HTERT RPE-1 (cell line): Measurements from ENCODE around the gene TNFRSF13B.

Experiments
- in situ Hi-C: fragments of 300-500 bp; cut with MboI; formaldehyde crosslinking; loops from 4 replicates; pipeline ENCODE4 v1.14.3; 2020; ENCODE audit warnings: low sequenced_read_pairs

The TNFRSF13B gene

DNA sequence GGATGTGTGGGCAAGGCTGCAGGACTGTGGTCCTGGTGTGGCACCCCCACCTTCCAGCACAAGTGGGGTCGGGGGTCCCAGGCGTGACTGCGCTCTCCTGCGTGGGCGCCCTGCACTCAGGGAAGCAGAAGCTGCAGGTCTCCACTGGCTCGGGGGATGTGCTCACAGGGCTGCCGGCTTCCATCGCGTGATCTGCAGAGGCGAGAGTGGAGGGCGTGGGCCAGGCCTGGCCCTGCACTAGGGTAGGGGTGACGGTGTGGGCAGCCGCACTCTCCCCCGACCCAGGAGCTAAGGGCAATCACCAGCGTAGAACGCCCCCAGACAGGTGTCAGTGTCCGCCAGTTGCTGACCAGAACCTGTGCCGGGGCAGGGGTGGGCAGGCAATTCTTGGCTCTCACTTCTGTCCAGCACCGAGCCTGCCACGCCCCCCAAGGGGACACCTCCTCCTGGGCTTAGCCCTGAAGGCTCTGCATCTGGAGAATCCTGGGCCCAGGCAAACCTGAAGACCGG lies 32.3 kb downstream of the TNFRSF13B start:
- in situ Hi-C loops = no loop called here

DNA sequence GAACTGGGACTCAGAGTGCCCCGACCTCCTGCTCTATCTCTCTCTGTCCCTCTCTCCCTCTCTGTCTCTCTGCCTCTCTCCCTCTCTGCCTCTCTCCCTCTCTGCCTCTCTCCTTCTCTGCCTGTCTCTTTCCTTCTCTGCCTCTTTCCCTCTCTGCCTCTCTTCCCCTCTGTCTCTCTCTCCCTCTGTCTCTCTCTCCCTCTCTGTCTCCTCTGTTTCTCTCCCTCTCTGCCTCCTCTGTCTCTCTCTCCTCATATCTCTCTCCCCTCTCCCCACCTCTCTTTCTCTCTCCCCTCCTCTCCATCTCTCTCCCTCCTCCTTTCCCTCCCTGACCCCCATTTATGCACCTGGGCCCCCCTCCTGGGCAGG lies 32.7 kb downstream of the TNFRSF13B start:
- in situ Hi-C loops = no loop called here

DNA sequence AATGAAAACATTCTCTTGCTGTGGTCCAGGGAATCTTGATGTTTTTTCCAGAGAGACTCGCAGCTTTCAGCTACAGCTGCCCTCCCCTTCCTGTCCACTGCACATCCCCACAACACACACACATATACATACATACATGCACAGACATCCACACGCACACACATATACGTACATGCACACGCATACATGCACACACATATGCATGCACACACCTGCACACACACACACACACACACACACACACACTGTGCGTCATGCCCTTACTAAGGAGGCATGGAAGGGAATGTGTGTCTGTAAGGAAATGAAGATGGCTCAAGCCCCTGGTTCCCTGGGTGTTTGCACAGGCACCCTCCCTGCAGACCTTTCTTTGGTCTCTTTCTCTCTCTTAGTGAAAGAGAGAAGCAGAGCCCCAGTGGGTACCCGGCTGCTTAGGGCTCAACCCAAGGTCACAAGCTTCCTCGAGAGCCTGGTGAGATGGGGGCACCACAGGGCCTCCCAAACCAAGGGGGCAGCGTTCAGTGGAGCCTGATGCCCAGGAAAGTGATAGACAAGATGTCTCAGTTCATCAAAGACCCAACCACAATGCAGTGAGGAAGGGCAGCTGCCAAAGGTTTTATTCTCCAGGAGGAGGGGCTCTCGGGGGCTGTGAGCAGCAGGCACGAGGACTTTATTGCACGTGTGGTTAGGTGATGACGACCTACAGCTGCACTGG lies 33.3 kb downstream of the TNFRSF13B start:
- in situ Hi-C loops = no loop called here

DNA sequence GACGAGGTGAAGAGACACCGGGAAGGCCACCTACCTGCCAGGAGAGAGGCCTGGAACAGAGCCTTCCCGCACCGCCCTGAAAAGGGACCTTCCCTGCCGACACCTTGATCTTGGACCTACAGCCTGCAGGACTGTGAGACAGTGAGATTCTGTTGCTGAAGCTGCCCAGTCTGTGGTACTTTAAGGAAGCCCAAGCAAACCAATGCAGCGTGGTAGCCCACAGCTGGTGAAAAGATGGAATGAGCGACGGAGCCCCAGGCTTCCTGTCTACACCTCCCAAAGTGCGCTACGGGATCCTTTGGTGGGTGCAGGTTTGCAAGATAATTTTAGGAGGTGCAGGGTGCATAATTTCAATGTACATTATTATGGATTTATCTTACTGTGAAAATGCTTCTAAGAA lies 33.9 kb downstream of the TNFRSF13B start:
- in situ Hi-C loops = no loop called here

DNA sequence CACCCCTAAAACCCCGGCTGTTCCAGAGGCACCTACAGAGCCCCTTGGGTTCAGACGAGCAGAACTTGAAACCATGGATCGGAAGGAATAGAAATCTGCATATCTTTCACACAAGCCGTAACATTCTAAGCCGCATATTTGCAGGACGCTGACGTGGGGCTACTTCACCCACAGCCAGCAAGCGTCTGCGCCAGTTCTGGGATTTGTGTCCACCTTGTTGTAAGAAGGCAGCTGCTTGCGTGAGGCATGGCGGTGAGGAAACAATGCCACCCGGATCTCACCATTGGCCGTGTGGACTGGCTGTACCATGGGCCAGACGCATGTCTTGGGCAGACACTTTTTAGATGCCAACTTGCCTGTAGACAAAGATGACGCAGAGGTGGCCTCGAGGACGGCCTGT lies 34.5 kb downstream of the TNFRSF13B start:
- in situ Hi-C loops = no loop called here

DNA sequence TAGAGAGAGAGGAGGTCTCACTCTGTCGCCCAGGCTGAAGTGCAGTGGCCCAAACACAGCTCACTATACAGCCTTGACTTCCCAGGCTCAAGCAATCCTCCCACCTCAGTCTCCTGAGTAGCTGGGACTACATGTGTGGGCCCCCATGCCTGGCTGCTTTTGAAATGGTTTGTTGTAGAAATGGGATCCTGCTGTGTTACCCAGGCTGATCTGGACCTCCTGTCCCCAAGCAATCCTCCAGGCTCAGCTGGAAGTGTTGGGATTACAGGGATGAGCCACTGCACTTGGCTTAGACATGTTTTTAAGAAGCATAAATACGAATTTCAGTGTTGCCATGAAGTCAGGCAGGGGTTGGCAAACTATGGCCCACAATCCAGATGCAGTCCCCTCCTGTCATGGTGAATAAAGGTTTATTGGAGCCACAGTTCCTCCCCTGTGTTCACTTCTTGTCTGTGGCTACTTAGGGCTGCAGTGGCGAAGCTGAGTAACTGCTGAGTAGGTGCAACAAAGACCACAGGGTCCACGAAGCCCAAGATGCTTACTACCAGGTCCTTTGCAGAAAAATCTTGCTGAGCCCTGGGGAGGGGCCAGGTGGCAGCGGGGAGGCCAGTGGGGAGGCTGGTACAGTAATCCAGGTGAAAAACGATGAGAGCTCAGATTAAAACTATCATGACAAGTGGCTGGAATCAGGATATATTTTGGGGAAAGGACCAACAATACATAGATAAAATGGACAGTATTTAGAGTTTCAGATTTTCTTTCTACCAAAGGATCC lies 35.2 kb downstream of the TNFRSF13B start:
- in situ Hi-C loops = no loop called here

DNA sequence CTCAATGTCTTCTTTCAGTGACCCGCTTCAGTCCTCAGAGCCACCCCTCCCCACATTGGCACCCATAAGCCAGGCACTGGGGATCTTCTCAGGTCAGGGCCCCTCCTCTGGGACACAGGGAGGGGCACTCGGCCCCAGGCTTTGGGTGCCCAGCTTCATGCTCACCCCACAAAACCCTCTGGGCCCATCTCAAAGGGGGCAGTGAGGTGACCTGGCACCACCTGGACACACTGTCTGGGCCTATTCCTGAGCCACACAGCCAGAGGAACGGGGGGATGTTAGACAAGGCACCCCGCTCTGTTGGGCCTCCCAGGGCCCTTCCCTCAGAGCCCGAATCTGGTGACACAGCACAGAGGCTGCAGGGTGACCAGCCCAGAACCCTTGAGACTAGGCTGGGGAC lies 36.1 kb downstream of the TNFRSF13B start:
- in situ Hi-C loops = no loop called here

DNA sequence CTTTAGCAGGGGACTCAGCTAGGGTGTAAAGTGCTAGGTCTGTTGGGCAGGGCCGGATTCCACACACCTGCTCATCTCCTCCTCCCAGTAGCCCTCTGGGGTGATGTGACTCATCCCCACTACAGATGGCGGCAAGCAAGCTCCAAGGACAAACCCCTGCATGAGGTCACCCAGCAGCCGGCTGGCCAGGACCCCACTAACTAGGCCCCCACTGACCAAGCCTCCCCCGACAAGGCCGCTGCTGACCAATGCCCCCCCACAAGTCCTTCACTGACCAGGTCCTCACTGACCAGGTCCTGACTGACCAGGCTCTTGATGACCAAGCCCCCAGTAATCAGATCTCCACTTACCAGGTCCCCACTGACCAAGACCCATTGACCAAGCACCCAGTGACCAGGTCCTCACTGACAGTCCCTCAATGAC lies 36.7 kb downstream of the TNFRSF13B start:
- in situ Hi-C loops = no loop called here

DNA sequence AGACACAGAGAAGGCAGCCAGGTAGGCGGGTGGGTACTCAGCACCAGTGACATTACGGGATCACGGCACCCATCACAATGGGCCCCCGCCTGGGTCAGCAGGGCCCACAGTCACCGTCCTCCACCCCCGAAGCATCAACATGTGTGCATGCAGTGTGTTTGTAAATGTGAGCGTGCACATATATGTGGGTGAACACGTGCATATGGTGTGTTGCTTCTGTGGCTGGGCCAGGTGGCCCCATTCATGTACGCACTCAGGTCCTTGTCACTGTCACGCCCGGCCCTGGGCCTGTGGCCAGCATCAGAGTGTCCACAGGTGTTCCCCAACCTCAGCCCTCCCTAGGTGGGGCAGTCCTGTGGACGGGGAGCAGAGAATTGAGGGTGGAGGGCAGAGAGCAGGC lies 37.1 kb downstream of the TNFRSF13B start:
- in situ Hi-C loops = no loop called here

DNA sequence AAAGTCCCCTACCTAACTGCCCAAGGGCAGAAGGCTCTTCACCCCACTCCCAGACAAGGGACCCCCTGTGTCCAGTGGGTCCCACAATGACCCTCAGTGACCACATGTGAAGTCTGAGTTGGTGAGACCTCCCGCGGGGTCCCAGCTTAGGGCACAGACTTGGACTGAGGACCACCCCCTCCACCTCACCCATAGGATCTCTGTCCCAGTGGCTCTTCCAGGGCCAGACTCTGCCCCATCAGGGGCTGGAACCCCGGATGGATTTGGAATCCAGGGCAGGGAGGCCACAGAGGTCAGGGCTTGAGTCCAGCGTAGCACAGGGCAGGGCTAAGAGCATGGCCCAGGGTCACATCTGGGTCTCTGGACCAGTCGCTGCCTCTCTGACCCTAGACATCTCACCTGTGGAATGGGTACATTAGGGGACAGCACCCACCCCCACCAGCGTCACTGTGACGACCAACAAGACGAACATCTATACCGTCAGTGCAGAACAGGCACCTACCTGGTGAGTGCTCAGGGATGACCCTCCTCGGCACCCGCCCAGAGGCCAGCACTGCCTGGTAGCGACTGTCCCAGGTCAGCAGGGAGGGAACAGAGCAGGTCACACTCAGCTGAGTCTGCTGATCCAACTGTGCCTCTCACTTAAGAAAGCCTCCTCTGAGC lies 37.7 kb downstream of the TNFRSF13B start:
- in situ Hi-C loops = no loop called here

DNA sequence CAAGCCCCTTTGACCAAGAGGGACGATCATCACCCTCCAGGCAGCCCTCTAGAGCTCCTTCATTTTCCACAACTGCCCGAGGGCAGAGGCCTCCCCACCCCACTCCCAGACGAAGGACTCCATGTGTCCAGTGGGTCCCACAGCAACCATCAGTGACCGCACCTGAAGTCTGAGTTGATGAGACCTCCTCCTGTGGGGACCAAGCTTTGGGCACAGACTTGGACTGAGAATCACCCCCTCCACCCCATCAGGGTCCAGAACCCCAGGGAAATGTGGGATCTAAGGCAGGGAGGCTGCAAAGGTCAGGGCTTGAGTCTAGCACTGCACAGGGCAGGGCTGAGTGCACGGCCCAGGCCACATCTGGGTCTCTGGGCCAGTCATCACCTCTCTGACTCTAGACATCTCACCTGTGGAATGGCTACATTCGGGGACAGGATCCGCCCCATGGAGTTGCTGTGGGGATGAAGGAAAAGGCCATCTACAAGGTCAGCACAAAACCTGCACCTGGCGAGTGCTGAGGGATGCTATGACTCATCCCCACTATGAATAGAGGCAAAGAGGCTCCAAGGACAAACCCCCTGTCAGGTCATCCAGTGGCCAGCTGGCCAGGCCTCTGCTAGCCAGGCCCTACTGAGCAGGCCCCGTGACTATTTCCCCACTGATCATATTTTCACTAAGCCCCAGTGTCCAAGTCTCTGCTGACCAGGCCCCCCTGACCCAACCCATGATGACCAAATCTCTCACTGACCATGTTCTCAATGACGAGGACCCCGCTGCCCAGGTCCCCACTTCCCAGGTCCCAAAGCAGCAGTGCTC lies 38.4 kb downstream of the TNFRSF13B start:
- in situ Hi-C loops = no loop called here

DNA sequence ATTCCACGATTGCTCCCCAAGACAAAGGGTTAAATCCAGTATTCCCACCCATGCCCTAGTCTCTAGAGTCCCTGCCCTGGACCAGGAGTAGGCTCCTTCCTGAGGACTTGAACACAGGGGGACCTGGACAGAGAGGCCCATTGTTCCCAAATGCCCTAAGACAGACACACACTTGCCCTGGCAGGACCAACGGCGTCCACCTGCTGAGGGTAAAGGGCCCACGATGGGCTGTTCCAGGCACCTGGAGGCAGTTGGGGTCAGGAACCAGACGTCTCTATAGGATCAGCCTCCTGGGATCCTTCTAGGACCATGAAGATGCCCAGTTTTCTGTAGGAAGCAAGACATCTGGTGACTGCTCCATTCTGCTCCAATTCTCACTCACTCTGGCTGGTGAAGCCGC lies 39.3 kb downstream of the TNFRSF13B start:
- in situ Hi-C loops = no loop called here

DNA sequence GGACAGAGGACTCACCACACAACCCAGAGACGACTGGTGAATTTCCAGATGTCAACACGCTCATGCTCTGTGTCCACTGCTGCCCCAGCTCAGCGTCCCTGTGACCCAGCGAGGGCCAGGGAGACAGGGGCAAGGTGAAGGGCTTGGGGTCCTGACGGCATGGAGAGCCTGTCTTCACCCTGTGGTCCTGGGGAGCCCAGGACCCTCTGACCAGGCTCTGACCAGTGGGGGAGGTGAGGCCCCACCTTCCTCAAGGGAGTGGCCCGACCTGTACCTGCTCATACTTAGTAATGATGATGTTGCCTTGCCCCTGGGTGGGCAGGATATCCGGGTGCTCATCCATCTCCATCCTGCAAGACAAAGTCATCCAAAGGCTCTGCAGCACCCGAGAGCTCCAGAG lies 39.8 kb downstream of the TNFRSF13B start:
- in situ Hi-C loops = no loop called here

DNA sequence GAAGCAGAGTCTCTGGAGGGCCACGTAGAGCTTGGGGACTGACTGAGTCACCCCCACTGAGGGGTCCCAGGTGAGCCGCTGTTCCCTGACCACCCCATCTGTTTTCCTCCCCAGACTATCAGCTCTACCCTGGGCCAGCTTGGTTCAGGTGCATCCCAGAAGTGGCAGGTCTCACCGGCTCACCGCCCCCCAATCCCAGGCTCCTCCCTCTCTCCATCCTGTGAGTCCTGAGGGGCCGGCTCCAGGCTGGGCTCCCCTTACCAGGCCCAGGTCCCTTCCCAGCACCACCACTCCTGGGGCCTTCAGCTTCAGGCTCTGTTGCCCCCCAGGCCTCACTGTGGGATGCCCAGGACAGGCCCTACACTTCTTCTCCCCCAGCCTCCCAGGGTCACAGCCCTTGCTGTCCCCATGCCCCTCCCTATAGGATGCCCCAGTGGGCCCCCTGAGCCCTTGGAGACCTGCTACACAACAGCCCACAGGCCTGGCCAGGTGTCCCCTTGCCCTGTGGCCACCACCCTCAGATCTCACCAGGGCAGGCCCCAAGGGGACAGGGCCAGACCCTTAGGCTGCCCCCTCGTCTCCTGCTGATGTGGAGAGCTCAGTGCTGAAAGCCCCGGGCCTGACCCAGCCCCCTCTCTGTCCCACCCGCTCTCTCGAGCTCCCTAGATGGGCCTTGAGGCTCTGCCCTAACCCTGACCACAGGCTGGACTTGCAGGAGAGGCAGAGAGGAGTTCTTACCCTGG lies 40.4 kb downstream of the TNFRSF13B start:
- in situ Hi-C loops = no loop called here

DNA sequence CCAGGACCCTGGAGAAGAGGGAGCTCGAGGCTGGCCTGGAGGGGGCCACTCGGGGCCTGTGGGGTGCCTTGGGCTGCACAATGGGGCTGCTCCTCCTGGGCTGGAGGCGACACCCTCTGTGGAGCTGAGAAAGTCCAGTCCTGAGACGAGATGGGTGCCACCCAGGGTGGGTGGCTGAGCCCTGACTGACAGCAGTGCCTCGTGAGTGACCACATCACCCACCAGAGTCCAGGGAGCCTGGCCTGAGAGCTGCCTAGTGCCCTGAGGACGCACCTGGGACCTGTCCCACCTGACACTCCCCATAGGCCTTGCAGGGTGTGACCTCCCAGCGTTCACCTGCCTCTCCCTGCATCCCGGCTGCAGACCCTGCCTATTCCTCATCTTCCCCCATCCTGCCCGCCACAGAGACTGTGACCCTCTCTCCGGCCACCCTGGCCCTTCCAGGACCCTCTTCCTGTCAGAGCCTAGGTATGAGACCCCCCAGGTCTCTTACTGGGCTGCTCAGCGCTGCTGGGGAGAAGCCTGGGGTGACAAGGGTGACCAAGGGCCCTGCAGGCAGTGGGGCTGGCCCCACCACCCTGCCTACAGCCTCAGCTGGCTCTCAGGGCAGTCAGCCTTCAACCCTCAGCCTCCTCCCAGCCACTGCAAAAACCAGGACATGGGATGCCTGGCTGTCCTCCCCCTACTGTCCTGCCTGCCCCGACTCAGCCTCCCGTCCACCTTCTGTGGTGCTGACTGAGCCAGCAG lies 41.2 kb downstream of the TNFRSF13B start:
- in situ Hi-C loops = no loop called here

DNA sequence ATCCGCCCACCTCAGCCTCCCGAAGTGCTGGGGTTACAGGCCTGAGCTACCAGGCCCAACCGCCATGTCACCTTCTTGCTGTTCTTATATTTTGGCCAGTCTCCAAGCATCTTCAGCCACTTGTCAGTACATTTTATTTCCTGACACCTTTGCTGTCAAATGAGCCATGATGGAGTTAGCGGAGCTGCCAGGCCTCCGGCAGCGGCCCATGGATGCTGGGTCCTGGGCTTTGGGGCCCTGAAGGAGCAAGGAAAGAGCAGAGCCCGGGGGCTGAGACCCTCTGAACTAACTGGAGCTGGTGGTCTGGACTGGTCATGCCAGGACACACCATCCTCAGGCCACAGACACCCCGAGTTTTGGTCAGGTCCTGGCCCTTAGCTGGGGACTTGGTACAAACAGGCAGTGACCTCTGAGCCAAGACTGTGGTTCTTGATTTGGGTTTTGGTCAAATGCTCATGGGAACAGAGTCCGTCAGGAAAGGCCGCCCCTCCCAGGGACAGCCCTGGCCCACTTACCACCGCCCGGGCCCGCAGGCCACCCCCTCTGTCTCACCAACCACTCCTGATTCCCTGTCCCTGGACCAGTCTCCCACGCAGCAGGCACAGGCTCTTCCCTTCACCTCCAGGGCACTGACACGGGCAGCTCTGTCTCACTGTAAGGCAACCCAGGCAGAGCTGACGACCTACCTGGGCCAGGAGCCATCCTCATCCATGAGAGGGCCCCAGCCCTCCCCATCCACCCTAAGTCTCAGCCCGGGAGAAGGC lies 42.0 kb downstream of the TNFRSF13B start:
- in situ Hi-C loops = no loop called here

DNA sequence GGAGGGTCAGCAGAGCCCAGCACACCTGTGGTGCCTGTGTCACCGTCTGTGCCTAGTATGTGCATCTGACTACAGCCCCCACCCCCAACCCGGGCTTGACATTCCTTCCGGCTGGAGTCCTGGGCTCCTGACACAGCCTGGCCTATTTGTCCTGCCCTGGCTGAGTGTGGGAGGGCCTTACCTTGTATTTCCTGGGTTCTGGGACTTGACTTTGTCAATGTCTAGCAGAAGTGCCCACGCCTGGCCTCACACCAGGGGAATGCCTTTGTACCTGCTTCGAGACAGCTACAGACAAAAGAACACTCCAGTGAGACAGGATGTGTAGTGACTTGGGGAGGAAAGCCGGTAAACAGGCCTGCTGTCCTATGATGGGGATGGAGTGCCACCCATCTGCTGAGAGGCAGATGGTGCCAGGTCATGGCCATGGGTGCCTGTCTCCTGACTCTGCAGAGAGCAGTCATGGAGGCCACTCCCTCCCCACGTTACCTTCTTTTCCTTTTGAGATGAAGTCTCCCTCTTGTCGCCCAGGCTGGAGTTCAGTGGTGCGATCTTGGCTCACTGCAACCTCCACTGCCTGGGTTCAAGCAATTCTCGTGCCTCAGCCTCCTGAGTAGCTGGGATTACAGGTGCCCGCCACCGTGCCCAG lies 42.8 kb downstream of the TNFRSF13B start:
- in situ Hi-C loops = no loop called here

DNA sequence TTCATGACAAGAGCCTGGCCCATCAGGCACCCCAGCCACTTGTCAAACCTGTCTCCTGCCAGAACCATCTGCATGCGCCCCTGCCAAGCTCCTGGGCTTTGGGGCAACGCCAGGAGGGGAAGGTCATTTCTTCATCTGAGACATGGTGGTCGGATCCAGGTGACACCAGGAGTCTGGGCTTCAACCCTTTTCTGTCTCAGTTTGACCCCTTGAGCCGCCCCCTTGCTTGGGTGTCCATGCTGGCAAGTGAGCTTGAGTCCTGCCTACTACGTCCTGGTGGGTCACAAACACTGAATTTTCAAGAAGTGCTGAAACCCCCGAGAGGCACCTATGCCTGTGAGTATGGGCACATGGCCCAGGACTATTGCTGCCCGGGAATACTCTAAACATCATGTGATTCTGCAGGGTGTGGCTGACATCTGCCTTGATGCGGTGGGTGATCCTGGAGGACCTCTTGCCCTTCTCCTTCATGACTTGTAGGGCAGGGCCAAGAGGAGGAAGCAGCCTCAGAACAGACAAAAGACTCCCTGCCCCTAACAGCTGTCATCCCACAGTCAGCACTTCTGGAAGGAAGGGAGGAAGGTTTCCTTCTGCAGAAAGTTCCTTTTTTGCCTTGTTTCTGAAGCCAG lies 43.4 kb downstream of the TNFRSF13B start:
- in situ Hi-C loops = no loop called here
